Lung (tissue), 12 donors: Measurements from ENCODE around the gene ST6GALNAC2. TPM values are rescaled to one million over a fixed set of nuclear protein-coding genes. Genes with fewer than 3 reads are reported as not detected.
"Not testable (repeated sequence)": the region's sequence is repeated elsewhere in the genome, so short reads cannot be mapped to it uniquely, and the experiment has no call there.

ENCODE experiments used
- ATAC-seq: fragments of 200-7000 bp; cut with Tn5 transposase; one replicate; pipeline ENCODE4 v1.9.1; 2020; ENCODE audit warnings: moderate number of reproducible peaks; ENCODE audit not compliant: insufficient read depth, low FRiP score
- DNase-seq, 3 donors: peaks; one replicate each; pipeline ENCODE4 v3.0.0-alpha.2; 2013 to 2017
- H3K27ac ChIP-seq, 2 donors: one replicate each; pipeline ENCODE4 v1.5.1; 2013; ENCODE audit warnings: mild to moderate bottlenecking in 2 of 2, moderate library complexity in 2 of 2, control low read depth in 1 of 2, inconsistent platforms in 1 of 2, low read depth in 1 of 2, low read length in 1 of 2
- H3K27me3 ChIP-seq, 3 donors: one replicate each; pipeline ENCODE4 v1.5.1; 2013; ENCODE audit warnings: low read length in 2 of 3; ENCODE audit not compliant: control insufficient read depth in 3 of 3, insufficient read depth in 3 of 3
- H3K36me3 ChIP-seq, 4 donors: one replicate each; pipeline ENCODE4 v1.5.1; 2013; ENCODE audit warnings: low read length in 4 of 4, mild to moderate bottlenecking in 1 of 4, moderate library complexity in 1 of 4; ENCODE audit not compliant: control insufficient read depth in 4 of 4, insufficient read depth in 4 of 4
- H3K4me1 ChIP-seq, 5 donors: one replicate each; pipeline ENCODE4 v1.5.1; 2013; ENCODE audit warnings: low read length in 5 of 5, mild to moderate bottlenecking in 2 of 5, moderate library complexity in 1 of 5; ENCODE audit not compliant: control insufficient read depth in 5 of 5, insufficient read depth in 5 of 5
- H3K4me3 ChIP-seq: one replicate; pipeline ENCODE4 v1.5.1; 2013; ENCODE audit warnings: mild to moderate bottlenecking, control low read depth, moderate library complexity
- H3K9ac ChIP-seq, 2 donors: one replicate each; pipeline ENCODE4 v1.5.1; 2013; ENCODE audit warnings: low read length in 2 of 2, control low read depth in 1 of 2; ENCODE audit not compliant: insufficient read depth in 1 of 2
- H3K9me3 ChIP-seq, 4 donors: one replicate each; pipeline ENCODE4 v1.5.1; 2013; ENCODE audit warnings: low read length in 3 of 4, mild to moderate bottlenecking in 1 of 4, moderate library complexity in 1 of 4; ENCODE audit not compliant: control insufficient read depth in 4 of 4, insufficient read depth in 3 of 4
- WGBS, 2 donors: extraction: QIAGEN DNeasy Blood & Tissue Kit; methylation state at CpG; one replicate each; pipeline ENCODE4 v1.1.7; 2013; 5-methylcytosine and 5-hydroxymethylcytosine counted together
- polyA plus RNA-seq, 2 donors: library from polyadenylated mRNA; stranded (reverse); fragments of 200-250 nt; gene quantifications; one replicate each; pipeline ENCODE4 v1.2.1, GENCODE V29; 2013
- total RNA-seq, 2 donors: library from RNA; depleted of rRNA in 1 of 2; stranded (reverse); fragments of >200 nt in 1 of 2; gene quantifications; one replicate each; pipeline ENCODE4 v1.2.1, GENCODE V29; 2014 to 2021
- TF ChIP-seq, protein P1 (sequence below): IDR thresholded peaks from 2 replicates; pipeline ENCODE4 v1.5.1; 2012; ENCODE audit warnings: mild to moderate bottlenecking; ENCODE audit errors: control extremely low read depth, extremely low read depth
- donor health status: control.
- donor health status: control.
- donor health status: Bipolar disorder and iron deficiency.
- donor health status: healthy.
- donor health status: DM: yes; HTN: yes; CAD: no.

ST6GALNAC2 gene
- total and polyA plus RNA-seq, 4 donors, result 12.1 to 38.0 (median 18.1) TPM

DNA sequence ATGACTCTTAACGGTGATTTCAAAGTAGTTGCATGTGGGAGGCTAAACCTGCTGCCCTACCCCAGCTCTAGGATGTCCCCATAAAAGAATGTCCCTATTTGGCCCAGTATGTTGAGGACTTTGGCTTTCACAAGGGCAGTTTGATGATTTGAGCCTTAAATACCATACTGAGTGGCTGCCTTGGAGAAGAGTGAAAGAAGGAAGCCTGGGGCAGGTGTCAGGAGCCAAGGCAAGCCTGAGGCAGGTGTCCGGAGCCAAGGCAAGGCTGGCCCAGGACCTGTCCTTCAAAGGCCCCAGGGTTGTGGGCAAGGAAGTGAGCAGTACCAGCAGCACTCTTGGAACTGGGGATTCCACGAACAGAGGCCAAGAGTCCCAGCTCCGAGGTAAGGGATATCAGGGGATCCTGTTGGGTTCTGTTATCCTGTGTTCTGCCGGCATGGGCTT is 18.6 kb downstream of the ST6GALNAC2 start:
- Histone ChIP-seq H3K27me3 (peaks cover 0 to 5% (median 0%) of the 10 kb centered on the region in 3 donors), H3K36me3 (peaks cover 0 to 18% (median 15%) of the 10 kb centered on the region in 4 donors), H3K4me1 (peaks cover 2 to 11% (median 6%) of the 10 kb centered on the region in 5 donors), H3K9me3 (no peaks in the 10 kb centered on the region), H3K27ac (peak overlapping the region in 1 of 2 donors; percentile 15), H3K4me3 (no peak overlapping the region), H3K9ac (no peak overlapping the region)
- ATAC-seq (no peak), DNase-seq (no peak)
- TF ChIP-seq, protein P1, sequence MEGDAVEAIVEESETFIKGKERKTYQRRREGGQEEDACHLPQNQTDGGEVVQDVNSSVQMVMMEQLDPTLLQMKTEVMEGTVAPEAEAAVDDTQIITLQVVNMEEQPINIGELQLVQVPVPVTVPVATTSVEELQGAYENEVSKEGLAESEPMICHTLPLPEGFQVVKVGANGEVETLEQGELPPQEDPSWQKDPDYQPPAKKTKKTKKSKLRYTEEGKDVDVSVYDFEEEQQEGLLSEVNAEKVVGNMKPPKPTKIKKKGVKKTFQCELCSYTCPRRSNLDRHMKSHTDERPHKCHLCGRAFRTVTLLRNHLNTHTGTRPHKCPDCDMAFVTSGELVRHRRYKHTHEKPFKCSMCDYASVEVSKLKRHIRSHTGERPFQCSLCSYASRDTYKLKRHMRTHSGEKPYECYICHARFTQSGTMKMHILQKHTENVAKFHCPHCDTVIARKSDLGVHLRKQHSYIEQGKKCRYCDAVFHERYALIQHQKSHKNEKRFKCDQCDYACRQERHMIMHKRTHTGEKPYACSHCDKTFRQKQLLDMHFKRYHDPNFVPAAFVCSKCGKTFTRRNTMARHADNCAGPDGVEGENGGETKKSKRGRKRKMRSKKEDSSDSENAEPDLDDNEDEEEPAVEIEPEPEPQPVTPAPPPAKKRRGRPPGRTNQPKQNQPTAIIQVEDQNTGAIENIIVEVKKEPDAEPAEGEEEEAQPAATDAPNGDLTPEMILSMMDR, result no peak
- WGBS, 2 donors, result 73% methylated on average over 5 of the region's 5 CpGs

DNA sequence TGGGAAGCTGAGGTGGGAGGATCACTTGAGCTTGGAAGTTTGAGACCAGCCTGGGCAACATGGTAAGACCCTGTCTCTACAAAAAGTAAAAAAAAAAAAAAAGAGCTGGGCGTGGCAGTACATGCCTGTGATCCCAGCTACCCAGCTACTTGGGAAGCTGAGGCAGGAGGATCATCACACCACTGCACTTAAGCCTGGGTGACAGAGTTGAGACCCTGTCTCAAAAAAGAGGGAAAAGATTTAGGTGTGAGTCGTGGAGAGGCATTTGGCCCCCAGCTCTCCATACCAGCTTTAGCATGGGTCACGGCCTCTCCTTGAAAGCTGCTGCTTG is 19.1 kb downstream of the ST6GALNAC2 start:
- TF ChIP-seq, protein P1, result no peak
- Histone ChIP-seq H3K9ac (no peak overlapping the region), H3K36me3 (peaks cover 0 to 19% (median 18%) of the 10 kb centered on the region in 4 donors), H3K27ac (no peak overlapping the region), H3K4me1 (peaks cover 3 to 13% (median 8%) of the 10 kb centered on the region in 5 donors), H3K9me3 (no peaks in the 10 kb centered on the region), H3K27me3 (peaks cover 0 to 5% (median 0%) of the 10 kb centered on the region in 3 donors), H3K4me3 (no peak overlapping the region)
- DNase-seq (no peak), ATAC-seq (no peak)
- WGBS, 2 donors, result 94 to 97% methylated on average over 3 of the region's 3 CpGs

DNA sequence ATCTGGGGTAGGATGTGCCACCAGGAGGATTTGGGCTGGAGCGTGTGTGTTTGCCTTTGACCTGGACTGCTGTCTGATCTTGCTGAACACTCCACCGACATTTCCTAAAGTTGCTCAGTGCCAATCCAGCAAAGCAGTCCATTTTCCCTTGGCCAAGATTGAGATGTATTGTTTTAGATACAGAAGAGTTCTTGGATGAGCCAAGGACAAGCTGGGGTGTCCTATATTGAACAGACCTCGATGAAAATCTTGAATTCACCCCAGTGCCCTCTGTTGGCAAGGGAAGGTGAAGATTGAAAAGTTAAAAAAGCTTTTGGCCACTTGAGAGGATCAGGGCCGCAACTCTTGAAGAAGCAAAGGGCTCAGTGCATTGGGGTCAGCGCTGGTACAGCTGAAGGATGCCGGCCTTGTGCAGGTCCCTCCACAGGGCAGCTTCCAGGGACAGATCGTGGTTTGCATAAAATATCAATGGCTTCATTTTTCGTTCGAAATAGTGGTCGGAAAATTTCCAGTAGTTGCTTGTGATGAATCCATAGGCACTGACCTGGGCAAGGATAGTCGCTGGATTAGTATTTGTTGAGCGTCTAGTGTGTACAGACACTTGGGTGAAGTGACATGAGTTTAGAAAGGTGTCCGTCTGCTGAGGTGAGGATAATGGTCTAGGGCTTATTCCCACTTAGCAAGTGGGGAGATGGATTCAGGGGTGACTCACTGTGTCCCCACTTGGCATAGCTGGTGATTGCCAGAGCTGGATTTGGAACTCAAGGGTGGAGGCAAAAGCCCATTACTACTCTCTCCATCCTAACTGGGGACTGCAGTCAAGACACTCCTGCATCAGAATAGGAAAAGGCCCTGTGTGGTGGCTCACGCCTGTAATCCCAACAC is 19.7 kb downstream of the ST6GALNAC2 start:
- Histone ChIP-seq H3K4me1 (peaks cover 7 to 19% (median 13%) of the 10 kb centered on the region in 5 donors), H3K4me3 (peak overlapping the region; percentile 8), H3K9me3 (no peaks in the 10 kb centered on the region), H3K27ac (no peak overlapping the region), H3K9ac (no peak overlapping the region), H3K27me3 (peaks cover 0 to 5% (median 0%) of the 10 kb centered on the region in 3 donors), H3K36me3 (peaks cover 0 to 24% (median 21%) of the 10 kb centered on the region in 4 donors)
- DNase-seq, result no peak
- TF ChIP-seq, protein P1, result no peak
- ATAC-seq, result no peak
- 93 to 95% methylated on average over 14 of the region's 14 CpGs for WGBS, 2 donors

DNA sequence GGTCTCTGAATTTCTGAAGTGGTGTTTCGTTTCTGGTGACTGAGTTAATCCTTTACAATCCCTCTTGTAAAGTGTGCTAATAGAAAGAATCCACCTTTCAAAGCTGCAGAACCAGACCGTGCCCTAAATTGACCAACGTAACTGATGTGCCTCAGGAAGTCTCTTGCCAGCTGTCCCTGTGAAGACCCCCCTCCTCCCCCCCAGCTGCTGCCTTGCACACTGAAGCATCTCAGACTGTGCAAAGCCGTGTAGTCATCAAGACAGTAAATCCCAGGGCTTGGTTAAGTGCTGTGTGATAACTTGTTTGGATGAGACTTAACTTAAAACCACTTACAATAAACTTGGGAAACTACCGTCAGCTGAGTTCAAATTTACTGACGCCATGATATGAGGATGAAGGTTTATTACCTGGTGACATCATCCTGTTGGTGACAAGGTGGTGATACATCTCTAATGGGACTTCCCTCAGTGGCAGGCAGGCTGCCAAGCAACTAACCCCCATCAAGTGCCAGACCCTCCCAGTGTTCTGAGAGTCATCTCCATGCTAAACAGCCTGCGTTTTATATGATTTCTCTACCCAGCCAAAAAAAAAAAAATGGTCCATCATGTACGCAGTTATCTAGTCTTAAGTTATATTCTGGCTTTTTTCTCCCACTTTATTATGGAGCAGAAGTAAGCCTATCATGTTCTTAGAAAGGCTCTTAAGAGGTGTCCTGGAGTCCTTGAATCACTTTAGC is 20.5 kb downstream of the ST6GALNAC2 start:
- not testable (repeated sequence) for H3K9ac ChIP-seq, DNase-seq, H3K9me3 ChIP-seq, H3K27me3 ChIP-seq, ATAC-seq, H3K27ac ChIP-seq, H3K4me3 ChIP-seq
- H3K4me1 ChIP-seq, result peaks cover 7 to 21% (median 20%) of the 10 kb centered on the region in 5 donors
- 69 to 71% methylated on average over 8 of the region's 8 CpGs for WGBS, 2 donors
- H3K36me3 ChIP-seq, result peaks cover 0 to 25% (median 21%) of the 10 kb centered on the region in 4 donors

DNA sequence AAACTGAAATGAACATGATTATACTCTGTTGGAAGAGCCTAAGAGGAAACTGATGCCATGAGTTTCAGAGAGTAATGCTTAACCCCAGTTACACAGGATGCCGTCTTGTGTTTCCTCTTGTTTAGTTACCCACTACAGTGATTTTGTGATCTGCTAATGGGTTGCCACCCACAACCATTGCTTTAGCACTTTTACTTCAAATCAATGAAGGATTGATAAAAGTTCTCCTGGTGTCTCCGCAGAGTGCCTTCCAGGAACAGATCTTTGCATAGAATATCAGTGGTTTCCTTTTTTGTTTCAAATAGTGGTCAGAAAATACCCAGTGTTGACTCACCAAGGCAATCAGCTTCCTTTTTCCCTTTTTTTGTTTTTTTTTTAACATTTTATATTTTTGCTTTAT is 22.3 kb downstream of the ST6GALNAC2 start:
- H3K36me3 ChIP-seq, result peaks cover 0 to 27% (median 23%) of the 10 kb centered on the region in 4 donors
- not testable (repeated sequence) for H3K27ac ChIP-seq
- WGBS, 2 donors, result 40 to 57% methylated on average over 2 of the region's 2 CpGs

More for the DNA sequence above, 22.3 kb downstream of the ST6GALNAC2 start:
- H3K9me3 ChIP-seq, DNase-seq, H3K9ac ChIP-seq, H3K27me3 ChIP-seq, ATAC-seq, H3K4me3 ChIP-seq: not testable (repeated sequence)
- H3K4me1 ChIP-seq, result peaks cover 11 to 37% (median 20%) of the 10 kb centered on the region in 5 donors
